Activated CD4-positive, CD25-positive, alpha-beta regulatory T cell treated with anti-CD3 and anti-CD28 coated beads, Interleukin-2, amount 50 U/mL, for 24 hours (primary cell): ENCODE measurements around the gene MXRA7.

Source experiments
- ATAC-seq, 2 donors: fragments of 150-1000 bp; cut with Tn5 transposase; one replicate each; pipeline ENCODE4 v1.10.0; 2021; ENCODE audit warnings: mild to moderate bottlenecking in 1 of 2, moderate library complexity in 1 of 2

MXRA7 gene

DNA sequence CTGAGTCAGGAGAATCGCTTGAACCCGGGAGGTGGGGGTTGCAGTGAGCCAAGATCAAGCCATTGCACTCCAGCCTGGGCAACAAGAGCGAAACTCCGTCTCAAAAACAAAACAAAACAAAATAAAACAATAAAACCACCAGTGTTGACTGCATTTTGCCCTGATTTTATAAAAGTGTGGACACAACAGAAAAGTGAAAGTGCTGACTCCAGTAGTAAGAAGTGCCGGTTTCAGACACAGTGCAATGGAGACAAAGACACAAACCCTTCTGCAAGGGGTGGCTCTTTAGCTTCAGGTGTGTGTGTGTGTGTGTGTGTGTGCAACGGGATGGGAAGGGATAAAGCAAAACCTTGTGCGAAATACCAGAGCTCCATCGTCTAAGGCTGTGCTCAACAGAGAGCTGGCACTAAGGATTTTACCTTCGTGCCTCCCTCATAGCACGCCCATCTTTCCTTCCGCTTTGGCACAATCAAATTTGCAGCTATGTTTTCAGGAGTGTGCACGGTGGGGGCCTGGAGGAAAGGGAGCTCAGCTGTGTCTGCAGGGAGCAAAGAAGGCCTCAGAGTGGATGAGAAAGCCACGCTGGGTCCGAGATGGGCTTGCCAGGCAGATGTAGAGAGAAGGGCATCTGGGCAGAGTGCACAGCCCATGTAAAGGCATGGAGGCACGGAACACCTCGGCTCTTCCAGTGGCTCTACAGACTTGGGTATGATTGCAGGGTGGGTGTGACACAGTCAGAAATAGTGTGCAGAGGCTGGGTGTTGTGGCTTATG lies 15.5 kb downstream of the MXRA7 start:
- ATAC-seq: no peak

DNA sequence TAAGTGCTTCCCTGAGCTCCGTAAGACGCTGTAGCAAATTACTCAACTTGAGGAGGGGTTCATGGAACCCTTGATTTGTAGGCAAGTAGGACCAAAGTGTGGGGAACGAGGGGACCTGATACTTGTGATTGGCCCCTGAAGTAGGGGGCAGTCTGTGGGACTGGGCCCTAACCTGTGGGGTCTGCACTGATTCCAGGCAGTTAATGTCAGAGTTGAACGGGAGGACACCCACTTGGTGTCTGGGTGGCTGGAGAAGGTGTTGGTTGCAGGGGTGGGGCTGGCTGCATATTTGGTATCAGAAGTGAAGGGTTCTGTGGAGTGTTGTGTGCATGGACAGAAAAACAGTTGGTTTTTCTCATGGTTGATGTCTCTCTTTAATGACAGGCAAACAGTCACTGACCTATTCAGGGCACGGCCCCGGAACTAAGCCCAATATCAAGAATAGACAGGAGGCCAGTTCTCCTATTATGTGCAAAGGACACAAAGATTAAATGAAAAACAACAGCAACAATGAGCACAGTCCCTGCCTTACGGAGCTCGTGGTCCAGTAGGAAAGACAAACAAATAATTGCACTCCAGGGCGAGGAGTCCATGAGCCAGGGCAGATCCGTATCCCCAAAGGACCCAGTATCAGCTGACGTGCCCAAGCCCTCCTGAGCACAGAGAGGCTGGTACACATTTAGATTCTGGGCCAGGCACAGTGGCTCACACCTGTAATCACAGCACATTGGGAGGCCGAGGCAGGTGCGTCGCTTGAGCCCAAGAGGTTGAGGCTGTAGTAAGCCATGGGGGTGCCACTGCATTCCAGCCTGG lies 19.2 kb downstream of the MXRA7 start:
- no peak for ATAC-seq

- no peak for ATAC-seq
Observed at GRCh38 chr17:76690596-76691280, 20.0 kb downstream of the MXRA7 start.

- ATAC-seq: no peak
Observed at GRCh38 chr17:76689859-76690258, 20.9 kb downstream of the MXRA7 start.

GRCh38 chr17:76688165-76688622 lies 22.6 kb downstream of the MXRA7 start:
- no peak for ATAC-seq

GRCh38 chr17:76687298-76688164 lies 23.2 kb downstream of the MXRA7 start:
- no peak for ATAC-seq

DNA sequence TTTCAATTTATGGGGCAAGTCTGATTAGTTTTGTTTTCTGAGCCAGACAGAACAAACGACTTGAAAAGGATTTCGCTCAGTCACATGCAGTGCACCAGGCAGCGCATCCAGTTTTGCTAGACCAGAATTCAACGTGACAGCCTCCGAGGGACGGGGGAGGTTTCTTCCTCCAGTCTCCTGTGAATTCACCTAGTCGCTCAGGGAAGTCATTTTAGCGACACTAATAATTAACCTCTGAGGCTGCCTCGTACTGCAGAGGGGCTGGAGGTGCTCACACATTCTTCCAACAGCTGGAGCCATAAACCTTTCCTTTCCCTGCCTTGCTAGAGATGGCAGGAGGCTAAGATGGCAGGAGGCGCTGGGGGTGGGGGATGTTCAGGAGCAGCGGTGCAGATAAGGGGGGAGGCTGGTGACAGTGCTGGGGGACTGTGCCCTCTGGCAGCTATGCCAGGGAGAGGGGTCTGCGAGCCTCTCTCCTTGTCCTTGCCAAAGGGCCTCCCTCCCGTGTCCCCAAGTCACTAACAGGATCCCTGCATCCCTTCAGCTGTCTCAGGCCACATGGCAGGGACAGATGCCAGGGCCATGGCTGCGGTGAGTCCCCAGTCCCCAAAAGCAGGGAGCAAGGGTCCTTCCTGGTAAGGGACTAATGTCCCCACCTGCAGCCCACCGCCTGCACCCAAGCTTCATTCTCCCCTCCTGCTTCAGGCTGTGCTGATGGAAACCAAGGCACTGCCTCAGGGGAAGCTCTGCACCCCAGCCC lies 24.0 kb downstream of the MXRA7 start:
- ATAC-seq: no peak

DNA sequence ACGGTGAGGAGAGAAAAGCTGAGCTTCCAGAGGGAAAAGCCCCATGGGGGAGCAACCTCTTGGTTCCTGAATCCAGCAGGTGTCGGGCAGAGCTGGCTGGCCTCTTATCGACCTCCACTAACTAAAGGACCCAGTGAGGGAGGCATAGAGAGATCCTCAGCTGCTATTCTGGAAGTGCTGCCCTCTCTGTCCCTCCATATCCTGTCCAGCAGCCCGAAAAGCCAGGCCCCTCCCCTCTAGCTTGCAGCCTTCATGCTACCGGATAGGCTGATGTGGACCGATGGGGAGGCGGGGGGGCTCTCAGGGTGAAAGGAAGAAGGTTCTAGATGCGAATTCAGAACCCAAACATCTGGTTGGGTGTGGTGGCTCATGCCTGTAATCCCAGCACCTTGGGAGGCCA lies 24.9 kb downstream of the MXRA7 start:
- ATAC-seq: no peak

GRCh38 chr17:76685366-76685765 lies 25.4 kb downstream of the MXRA7 start:
- ATAC-seq: no peak

GRCh38 chr17:76684756-76685155 lies 26.0 kb downstream of the MXRA7 start:
- no peak for ATAC-seq

DNA sequence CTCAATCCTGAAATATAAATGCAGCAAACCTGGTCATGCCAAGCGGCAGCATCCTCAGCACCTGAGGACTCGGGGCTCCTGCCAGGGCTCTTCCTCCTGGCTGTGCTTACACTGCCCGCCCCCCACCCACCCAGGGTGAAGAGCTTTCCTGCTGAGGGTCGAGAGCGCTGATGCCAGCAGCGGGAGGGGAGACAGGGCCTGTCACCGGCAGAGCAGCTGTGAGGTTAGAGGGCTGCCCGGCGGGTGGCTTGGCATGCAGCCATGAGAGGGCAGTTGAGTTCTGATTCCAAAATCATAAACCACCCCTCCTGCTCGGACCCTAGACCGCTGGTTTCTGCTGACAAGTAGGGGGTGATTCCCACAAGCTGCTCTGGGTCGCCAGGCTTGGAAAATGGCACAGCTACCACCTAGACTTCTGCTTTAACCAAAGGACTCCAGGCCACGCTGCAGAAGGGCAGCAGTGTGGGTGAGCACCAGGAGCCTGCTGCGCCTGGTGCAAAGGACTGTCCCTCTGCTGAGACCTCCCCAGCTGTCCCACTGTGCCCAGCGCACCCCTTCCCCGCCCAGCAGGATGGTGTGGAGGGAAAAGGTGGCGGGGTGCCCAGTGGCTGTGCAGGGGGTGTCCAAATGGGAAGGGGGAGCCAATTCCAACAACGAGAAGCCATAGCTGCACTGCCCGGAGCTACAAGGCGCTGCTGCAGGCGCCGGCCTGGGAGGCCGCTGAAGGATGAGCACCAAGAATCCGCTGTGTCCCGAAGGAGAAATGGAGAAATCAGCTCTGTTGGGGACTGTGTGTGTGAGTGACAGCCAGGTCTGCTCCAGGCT lies 26.6 kb downstream of the MXRA7 start:
- ATAC-seq: no peak

DNA sequence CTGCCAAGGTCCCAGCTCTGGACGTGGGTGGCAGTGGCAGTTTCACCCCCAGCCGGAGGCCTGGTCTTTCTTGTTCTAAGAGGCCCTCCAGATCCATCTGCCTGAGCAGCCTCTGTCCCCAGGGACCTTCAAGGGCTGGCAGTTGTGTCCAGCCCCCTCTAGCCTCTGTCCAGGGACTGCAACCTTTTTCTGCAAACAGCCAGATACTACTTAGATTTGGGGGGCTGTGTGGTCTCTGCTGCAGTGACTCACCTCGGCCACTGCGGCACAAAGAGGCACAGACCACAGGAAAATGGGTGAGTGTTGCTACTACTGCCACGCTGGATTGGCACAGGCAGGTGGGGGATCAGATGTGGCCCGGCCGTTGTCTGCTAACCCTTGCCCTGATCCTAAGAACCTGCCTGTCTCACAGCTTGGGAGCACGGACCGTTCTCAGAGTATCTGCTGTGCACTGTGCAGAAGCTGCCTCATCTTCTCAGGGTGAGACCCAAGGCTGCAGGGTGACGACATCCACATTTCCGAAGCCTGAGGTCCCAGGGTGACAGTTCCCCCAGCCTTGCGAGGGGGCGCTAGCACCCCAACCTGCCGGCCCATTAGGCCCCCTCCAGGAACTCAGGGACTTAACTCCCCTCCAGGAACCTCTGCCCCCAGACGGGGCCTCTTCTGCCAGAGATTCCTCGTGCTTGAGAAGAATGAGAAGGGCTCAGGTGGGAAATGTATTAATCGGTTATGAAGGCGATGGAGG lies 27.6 kb downstream of the MXRA7 start:
- ATAC-seq: no peak

DNA sequence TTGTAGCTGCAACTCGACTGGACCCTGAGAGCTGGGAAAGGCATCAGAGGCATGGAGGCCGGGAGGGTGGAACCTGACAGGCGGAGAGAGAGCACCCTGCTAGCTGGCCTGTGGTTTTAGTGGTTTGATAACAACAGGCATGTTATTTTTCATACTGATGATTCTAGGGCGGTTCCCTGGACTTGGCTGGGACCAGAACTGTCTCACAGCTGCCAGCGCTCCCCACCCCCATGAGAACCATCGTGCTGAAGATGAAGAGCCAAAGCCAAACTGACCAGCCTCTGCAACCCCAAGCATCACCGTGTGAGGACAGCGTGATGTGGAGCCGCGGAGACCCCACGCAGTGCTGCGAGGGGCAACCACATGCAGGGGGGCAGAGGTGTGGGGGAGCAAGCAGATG lies 28.5 kb downstream of the MXRA7 start:
- ATAC-seq: no peak

DNA sequence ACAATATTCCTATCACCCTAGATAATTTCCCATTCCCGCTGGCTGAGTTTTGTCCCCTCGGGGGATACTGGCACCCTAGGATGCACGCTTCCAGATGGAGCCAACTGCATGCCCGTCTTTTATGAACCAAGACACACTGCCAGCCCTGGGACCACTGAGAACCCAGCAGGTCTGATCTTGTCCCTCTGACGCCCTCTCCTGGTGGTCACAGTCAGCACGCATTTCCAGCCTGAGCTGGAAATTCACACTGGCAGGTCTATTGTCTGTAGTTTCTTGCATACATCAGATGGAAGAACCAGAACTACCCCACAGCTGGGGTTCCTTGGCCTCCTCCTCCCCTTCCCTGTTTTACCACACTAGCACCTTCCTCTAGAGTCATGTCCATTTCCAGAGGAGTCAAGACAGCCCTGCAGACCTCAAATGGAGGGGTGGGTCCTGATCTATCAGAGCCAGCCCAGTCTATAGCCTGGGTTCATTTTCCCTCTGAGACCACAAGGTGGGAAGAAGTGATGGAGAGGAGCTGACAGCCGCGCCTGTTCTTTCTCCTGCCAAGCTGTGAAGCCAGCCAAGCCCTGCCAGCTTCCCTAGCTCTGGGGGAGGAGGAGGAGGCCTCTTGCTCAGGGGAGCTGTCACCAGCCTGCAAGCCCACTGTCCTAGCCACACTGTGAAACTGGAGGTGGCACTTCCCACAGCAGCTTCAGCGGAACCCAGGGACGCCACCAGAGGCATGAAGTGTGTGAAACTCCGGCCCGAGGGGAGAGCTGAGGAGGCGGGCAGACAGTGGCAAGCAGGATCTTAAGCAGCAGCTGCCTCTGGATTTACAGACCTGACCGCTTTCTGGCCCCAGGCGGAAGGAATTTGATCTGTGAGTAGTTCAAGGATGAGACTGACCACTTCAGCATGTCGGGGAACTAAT lies 29.3 kb downstream of the MXRA7 start:
- ATAC-seq: peak; percentile 38 to 60

DNA sequence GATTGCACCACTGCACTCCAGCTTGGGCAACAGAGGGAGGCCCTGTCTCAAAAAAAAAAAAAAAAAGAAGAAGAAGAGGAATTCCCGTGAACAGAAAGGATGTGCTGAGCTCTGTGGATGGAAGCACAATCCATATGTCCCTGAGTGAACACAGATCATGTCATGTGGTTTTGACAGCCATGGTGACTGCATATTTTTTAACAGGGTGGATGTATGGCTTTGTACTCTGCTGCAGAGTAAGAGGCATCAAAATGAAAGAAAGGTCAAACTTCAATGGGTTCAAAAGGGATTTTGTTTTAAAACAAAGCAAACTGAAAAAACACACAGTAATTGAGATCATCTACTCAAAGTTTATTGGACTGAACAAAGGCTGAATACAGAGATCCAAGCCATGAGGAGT lies 31.5 kb downstream of the MXRA7 start:
- ATAC-seq: no peak

DNA sequence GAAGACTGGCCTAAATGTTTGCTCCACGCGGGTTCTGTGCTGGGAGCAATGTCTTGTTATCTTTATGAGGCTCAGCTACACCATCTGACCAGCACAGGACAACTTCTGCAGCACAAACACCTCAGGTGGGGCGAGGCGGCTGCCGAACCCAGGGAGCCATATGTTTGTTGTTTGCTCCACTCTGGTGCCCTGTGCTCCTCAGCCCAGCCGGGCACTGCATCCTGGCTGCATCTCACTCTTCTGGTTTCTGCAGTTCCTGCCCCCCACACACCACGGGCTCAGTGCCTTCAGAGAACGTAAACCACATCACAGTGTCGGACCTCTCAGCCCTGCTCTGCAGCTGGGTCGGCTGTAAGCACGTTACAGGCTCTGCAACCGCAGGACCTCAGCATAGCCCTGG lies 32.4 kb downstream of the MXRA7 start:
- peak; percentile 32 to 74 for ATAC-seq

- no peak for ATAC-seq
Observed at GRCh38 chr17:76677406-76677805, 33.4 kb downstream of the MXRA7 start.

GRCh38 chr17:76676629-76677028 lies 34.1 kb downstream of the MXRA7 start:
- no peak for ATAC-seq

DNA sequence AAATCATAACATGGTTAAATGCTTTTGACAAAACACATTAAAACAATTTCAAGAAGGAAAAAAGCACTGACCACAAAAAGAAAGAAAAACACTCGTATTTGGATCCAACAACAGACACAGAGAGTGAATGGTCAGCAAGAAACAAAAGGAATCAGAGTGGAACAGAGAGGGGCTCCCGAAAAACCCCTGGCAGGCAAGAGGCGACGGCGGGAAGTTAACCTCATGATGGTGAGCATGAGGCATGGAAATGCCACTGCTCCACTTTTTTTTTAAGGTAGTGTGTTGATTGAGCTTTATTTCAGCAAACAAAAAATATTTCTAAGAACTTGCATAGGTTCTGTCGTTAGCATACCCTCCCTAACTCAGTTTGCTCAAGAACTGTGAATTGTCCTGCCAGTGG lies 35.1 kb downstream of the MXRA7 start:
- ATAC-seq: no peak
